Body of pancreas (tissue), 4 donors: Measurements from ENCODE around the gene CTNNBIP1.

Experiments used
- POLR2A ChIP-seq, 3 donors: fragments of 450-650 bp; IDR thresholded peaks; one replicate each; pipeline ENCODE4 v1.6.1; 2016; ENCODE audit warnings: antibody characterized with exemption in 3 of 3, mild to moderate bottlenecking in 2 of 3
- TF ChIP-seq, protein P1 (sequence below), 7 experiments: fragments of 450-650 bp in 4 of 7; fragments of 200-600 bp in 3 of 7; sonication (generic) in 3 of 7; IDR thresholded peaks; one replicate each; pipeline ENCODE4 v1.5.1; 2016 to 2019; ENCODE audit warnings: antibody characterized with exemption in 7 of 7

- TF ChIP-seq, protein P1, sequence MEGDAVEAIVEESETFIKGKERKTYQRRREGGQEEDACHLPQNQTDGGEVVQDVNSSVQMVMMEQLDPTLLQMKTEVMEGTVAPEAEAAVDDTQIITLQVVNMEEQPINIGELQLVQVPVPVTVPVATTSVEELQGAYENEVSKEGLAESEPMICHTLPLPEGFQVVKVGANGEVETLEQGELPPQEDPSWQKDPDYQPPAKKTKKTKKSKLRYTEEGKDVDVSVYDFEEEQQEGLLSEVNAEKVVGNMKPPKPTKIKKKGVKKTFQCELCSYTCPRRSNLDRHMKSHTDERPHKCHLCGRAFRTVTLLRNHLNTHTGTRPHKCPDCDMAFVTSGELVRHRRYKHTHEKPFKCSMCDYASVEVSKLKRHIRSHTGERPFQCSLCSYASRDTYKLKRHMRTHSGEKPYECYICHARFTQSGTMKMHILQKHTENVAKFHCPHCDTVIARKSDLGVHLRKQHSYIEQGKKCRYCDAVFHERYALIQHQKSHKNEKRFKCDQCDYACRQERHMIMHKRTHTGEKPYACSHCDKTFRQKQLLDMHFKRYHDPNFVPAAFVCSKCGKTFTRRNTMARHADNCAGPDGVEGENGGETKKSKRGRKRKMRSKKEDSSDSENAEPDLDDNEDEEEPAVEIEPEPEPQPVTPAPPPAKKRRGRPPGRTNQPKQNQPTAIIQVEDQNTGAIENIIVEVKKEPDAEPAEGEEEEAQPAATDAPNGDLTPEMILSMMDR (IDR thresholded peaks at IDR 0.05): no peak
- no peak for TF ChIP-seq POLR2A (IDR thresholded peaks at IDR 0.05)
Observed at GRCh38 chr1:9816199-9816598, 93.9 kb downstream of the CTNNBIP1 start.
